Measurements from ENCODE around the gene LYAR.
"Not testable (repeated sequence)": the region's sequence is repeated elsewhere in the genome, so short reads cannot be mapped to it uniquely, and the experiment has no call there.

The LYAR gene

GRCh38 chr4:4249866-4250265, 40.1 kb downstream of the LYAR start:
- no peak for DNase-seq (ENCODE audit: low read depth)
- no peak for TF ChIP-seq CTCF (conservative IDR thresholded peaks at IDR 0.05; ENCODE audit: low read length)

GRCh38 chr4:4249342-4249741, 40.6 kb downstream of the LYAR start:
- H3K4me3 ChIP-seq (ENCODE audit: low read length); DNase-seq (ENCODE audit: low read depth): not testable (repeated sequence)

More at GRCh38 chr4:4249866-4250265, 40.1 kb downstream of the LYAR start:
- H3K4me3 ChIP-seq (ENCODE audit: low read length), result no peak overlapping the region

GRCh38 chr4:4248885-4249203, 41.1 kb downstream of the LYAR start:
- peak overlapping the region; percentile 73 for H3K4me3 ChIP-seq (ENCODE audit: low read length)
- no peak for TF ChIP-seq CTCF (conservative IDR thresholded peaks at IDR 0.05; ENCODE audit: low read length)
- peak; percentile 35 for DNase-seq (ENCODE audit: low read depth)

GRCh38 chr4:4248029-4248884, 41.7 kb downstream of the LYAR start, which contains the start of gene TMEM128:
Gene TMEM128, minus strand, starts transcription at chr4:4248223. Its CDS starts 21 bp downstream, at chr4:4248202.
- TF ChIP-seq CTCF (conservative IDR thresholded peaks at IDR 0.05; ENCODE audit: low read length), result peak; percentile 35
- peak; percentile 91 for DNase-seq (ENCODE audit: low read depth)
- H3K4me3 ChIP-seq (ENCODE audit: low read length), result peak within 1 kb of the TSS; percentile 73

- DNase-seq (ENCODE audit: low read depth), result no peak
- H3K4me3 ChIP-seq (ENCODE audit: low read length), result peak overlapping the region; percentile 73
- TF ChIP-seq CTCF (conservative IDR thresholded peaks at IDR 0.05; ENCODE audit: low read length), result no peak
Observed at GRCh38 chr4:4247696-4248028, 42.3 kb downstream of the LYAR start.

GRCh38 chr4:4245172-4245571, 44.8 kb downstream of the LYAR start:
- no peak overlapping the region for H3K4me3 ChIP-seq (ENCODE audit: low read length)
- no peak for DNase-seq (ENCODE audit: low read depth)
- no peak for TF ChIP-seq CTCF (conservative IDR thresholded peaks at IDR 0.05; ENCODE audit: low read length)

- not testable (repeated sequence) for DNase-seq (ENCODE audit: low read depth); H3K4me3 ChIP-seq (ENCODE audit: low read length)
Observed at GRCh38 chr4:4239551-4239950, 50.4 kb downstream of the LYAR start.

GRCh38 chr4:4233610-4234009, 56.3 kb downstream of the LYAR start:
- TF ChIP-seq CTCF (conservative IDR thresholded peaks at IDR 0.05; ENCODE audit: low read length), result no peak
- H3K4me3 ChIP-seq (ENCODE audit: low read length), result no peak overlapping the region
- DNase-seq (ENCODE audit: low read depth), result no peak

Measured in AG10803 (cell line).